H1 (cell line): Measurements from ENCODE around the gene ZW10.

ENCODE experiments used
- CBX8 ChIP-seq: fragments of 300-800, 300-1000 bp; sonication (generic); IDR thresholded peaks from 2 replicates; pipeline ENCODE4 v1.7.1; 2016; ENCODE audit warnings: low read depth, low read length, borderline replicate concordance
- CEBPB ChIP-seq: IDR thresholded peaks from 2 replicates; pipeline ENCODE4 v1.6.1; 2012; ENCODE audit warnings: low read depth, low read length
- EP300 ChIP-seq, 2 experiments: IDR thresholded peaks; 1 replicate in 1 of 2; 2 replicates in 1 of 2; pipeline ENCODE4 v1.6.1; 2011 to 2012; ENCODE audit warnings: low read depth in 2 of 2, low read length in 2 of 2, mild to moderate bottlenecking in 2 of 2, borderline replicate concordance in 1 of 2, inconsistent platforms in 1 of 2, moderate library complexity in 1 of 2
- EZH2 ChIP-seq: fragments of 200-600 bp; sonication (generic); IDR thresholded peaks from 2 replicates; pipeline ENCODE4 v1.7.1; 2012; ENCODE audit warnings: low read depth, mild to moderate bottlenecking, moderate library complexity, low read length, inconsistent platforms; ENCODE audit not compliant: severe bottlenecking
- GABPA ChIP-seq: IDR thresholded peaks from 2 replicates; pipeline ENCODE4 v1.6.1; 2011; ENCODE audit warnings: mild to moderate bottlenecking, low read length, moderate library complexity, borderline replicate concordance; ENCODE audit not compliant: insufficient read depth
- PHF8 ChIP-seq: fragments of 200-600 bp; sonication (generic); conservative IDR thresholded peaks from 2 replicates; pipeline ENCODE4 v1.7.1; 2012; ENCODE audit warnings: low read depth, mild to moderate bottlenecking, inconsistent platforms, low read length, moderate library complexity
- POLR2AphosphoS5 ChIP-seq: IDR thresholded peaks from 2 replicates; pipeline ENCODE4 v1.6.1; 2011; ENCODE audit warnings: low read depth, low read length
- SIN3A ChIP-seq, 2 experiments: IDR thresholded peaks in 1 of 2; conservative IDR thresholded peaks in 1 of 2; 2 replicates each; pipeline ENCODE4 v1.6.1; 2011 to 2012; ENCODE audit warnings: low read length in 2 of 2, improper control_type of control experiment in 1 of 2, low read depth in 1 of 2, mild to moderate bottlenecking in 1 of 2
- TAF1 ChIP-seq: IDR thresholded peaks from 2 replicates; pipeline ENCODE4 v1.6.1; 2011; ENCODE audit warnings: mild to moderate bottlenecking, low read depth, low read length
- TEAD4 ChIP-seq: IDR thresholded peaks from 2 replicates; pipeline ENCODE4 v1.6.1; 2012; ENCODE audit warnings: low read depth, low read length, inconsistent platforms, mixed read lengths
- TF ChIP-seq, protein P1 (sequence below), 3 experiments: IDR thresholded peaks; 1 replicate in 2 of 3; 2 replicates in 1 of 3; pipeline versions ENCODE4 v1.5.1 to v1.6.1; 2011; ENCODE audit warnings: low read length in 3 of 3, mild to moderate bottlenecking in 3 of 3, inconsistent platforms in 2 of 3, low read depth in 1 of 3, moderate library complexity in 1 of 3; ENCODE audit not compliant: insufficient read depth in 1 of 3; ENCODE audit errors: control extremely low read depth in 1 of 3
- TF ChIP-seq, protein P2 (sequence below): IDR thresholded peaks from 2 replicates; pipeline ENCODE4 v1.6.1; 2012; ENCODE audit warnings: low read length, inconsistent platforms

DNA sequence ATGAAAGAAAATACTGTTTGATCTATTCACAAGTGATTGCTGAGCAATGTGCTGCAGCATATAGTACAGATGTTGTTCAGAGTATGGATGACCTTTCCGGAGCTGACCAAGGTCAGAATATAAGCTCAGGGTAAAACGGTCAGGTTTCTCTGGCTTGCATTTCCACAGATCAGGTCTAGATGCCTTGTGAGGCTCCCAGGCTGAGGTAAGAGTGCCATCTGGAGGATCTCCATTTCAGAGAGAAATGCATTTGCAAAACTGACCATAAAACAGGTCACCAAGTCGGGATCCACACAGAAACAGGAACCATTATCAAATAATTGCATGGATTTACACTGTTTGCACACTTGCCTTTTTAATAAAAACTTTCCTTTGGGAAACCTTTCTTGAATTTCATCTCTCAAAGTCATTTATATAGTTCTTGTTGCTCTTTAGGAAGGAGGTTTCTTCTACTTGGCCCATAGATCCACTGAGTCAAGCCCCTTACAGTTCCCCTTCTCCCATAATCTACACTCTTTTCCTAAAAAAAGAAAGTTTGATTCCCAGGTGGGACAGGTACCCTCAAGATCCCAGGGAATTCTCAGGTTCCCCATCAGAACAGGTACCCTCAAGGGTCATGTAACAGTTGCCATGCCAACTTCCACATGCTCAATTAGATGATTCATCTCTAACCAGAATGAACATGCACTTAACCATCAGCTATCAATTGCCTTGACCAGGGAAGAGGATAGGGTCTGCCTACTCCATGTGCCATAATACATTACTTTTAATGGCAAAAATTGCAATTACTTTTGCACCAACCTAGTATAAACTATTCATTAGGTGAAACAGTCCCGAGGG, 42.4 kb downstream of the ZW10 start:
- TF ChIP-seq EZH2 = no peak
- TF ChIP-seq, protein P1, sequence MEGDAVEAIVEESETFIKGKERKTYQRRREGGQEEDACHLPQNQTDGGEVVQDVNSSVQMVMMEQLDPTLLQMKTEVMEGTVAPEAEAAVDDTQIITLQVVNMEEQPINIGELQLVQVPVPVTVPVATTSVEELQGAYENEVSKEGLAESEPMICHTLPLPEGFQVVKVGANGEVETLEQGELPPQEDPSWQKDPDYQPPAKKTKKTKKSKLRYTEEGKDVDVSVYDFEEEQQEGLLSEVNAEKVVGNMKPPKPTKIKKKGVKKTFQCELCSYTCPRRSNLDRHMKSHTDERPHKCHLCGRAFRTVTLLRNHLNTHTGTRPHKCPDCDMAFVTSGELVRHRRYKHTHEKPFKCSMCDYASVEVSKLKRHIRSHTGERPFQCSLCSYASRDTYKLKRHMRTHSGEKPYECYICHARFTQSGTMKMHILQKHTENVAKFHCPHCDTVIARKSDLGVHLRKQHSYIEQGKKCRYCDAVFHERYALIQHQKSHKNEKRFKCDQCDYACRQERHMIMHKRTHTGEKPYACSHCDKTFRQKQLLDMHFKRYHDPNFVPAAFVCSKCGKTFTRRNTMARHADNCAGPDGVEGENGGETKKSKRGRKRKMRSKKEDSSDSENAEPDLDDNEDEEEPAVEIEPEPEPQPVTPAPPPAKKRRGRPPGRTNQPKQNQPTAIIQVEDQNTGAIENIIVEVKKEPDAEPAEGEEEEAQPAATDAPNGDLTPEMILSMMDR (IDR thresholded peaks at IDR 0.05; ENCODE audit: control extremely low read depth in 1 of 3, insufficient read depth in 1 of 3, low read depth in 1 of 3, low read length in 3 of 3) = peak; percentile 11 to 77 (median 69)
- TF ChIP-seq CEBPB = no peak
- no peak for TF ChIP-seq TAF1
- TF ChIP-seq, protein P2, sequence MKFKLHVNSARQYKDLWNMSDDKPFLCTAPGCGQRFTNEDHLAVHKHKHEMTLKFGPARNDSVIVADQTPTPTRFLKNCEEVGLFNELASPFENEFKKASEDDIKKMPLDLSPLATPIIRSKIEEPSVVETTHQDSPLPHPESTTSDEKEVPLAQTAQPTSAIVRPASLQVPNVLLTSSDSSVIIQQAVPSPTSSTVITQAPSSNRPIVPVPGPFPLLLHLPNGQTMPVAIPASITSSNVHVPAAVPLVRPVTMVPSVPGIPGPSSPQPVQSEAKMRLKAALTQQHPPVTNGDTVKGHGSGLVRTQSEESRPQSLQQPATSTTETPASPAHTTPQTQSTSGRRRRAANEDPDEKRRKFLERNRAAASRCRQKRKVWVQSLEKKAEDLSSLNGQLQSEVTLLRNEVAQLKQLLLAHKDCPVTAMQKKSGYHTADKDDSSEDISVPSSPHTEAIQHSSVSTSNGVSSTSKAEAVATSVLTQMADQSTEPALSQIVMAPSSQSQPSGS = no peak
- no peak for TF ChIP-seq PHF8
- TF ChIP-seq POLR2AphosphoS5 = no peak
- TF ChIP-seq CBX8 = no peak
- no peak for TF ChIP-seq GABPA
- no peak for TF ChIP-seq EP300 (IDR thresholded peaks at IDR 0.05; ENCODE audit: borderline replicate concordance in 1 of 2, low read depth in 2 of 2, low read length in 2 of 2)
- no peak for TF ChIP-seq SIN3A (conservative IDR thresholded peaks at IDR 0.05 in 1 of 2, IDR thresholded peaks at IDR 0.05 in 1 of 2; ENCODE audit: low read depth in 1 of 2, low read length in 2 of 2)
- no peak for TF ChIP-seq TEAD4
